Testis (tissue), 2 donors: ENCODE results near the gene NRP1.

Experiments used
- CTCF ChIP-seq, 3 experiments: fragments of 450-650 bp in 2 of 3; fragments of 200-600 bp in 1 of 3; sonication (generic) in 1 of 3; IDR thresholded peaks; one replicate each; pipeline ENCODE4 v1.5.1; 2016 to 2019; ENCODE audit warnings: antibody characterized with exemption in 3 of 3, mild to moderate bottlenecking in 2 of 3, moderate library complexity in 1 of 3
- POLR2A ChIP-seq: fragments of 450-650 bp; IDR thresholded peaks from one replicate; pipeline ENCODE4 v1.6.1; 2017; ENCODE audit warnings: antibody characterized with exemption, mild to moderate bottlenecking, moderate library complexity

- TF ChIP-seq CTCF (IDR thresholded peaks at IDR 0.05) (no peak), POLR2A (no peak)
Observed at GRCh38 chr10:33146189-33147012, 188.1 kb downstream of the NRP1 start.
